ENCODE data around the gene ABR.
"Not testable (repeated sequence)": the region's sequence is repeated elsewhere in the genome, so short reads cannot be mapped to it uniquely, and the experiment has no call there.

The ABR gene

DNA sequence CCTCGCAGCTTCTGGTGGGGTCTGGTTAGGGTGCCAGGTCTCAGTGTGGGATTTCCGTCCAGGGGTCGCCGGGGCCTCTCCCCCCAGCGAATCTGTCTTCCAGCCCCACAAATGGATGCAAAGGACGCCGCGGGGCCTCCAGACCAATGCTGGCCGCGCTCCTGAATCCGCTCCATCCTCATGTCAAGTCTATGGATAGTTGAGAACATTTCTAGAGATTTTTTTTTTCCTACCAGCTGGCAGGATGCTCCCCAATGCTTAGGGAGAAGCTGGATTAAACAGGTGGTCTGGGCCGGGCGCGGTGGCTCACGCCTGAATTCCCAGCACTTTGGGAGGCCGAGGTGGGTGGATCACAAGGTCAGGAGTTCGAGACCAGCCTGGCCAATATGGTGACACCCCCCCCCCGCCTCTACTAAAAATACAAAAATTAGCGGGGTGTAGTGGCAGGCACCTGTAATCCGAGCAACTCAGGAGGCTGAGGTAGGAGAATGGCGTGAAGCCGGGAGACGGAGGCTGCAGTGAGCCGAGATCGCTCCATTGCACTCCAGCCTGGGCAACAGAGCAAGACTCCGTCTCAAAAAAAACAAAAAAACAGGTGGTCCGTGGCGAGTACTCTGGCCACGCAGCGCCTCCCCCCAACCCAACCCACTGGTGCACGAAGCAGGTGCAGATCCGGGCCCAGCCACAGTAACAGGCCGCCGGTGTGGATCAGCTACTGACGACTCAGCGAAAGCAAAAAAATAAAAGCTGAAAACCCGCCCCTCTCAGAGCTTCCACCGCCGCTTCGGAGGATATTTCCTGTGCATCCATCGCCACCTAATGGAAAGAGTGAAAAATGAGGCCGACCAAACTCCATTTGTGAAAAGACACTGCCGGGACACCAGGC is 199.1 kb downstream of the ABR start:
- peak; percentile 57 to 95 (median 72) for DNase-seq
- intact Hi-C loops (cut with DNase I) = loop anchor here (1.0 kb wide), 1 partner anchor 185 kb away; no protein-coding TSS in a partner anchor

DNA sequence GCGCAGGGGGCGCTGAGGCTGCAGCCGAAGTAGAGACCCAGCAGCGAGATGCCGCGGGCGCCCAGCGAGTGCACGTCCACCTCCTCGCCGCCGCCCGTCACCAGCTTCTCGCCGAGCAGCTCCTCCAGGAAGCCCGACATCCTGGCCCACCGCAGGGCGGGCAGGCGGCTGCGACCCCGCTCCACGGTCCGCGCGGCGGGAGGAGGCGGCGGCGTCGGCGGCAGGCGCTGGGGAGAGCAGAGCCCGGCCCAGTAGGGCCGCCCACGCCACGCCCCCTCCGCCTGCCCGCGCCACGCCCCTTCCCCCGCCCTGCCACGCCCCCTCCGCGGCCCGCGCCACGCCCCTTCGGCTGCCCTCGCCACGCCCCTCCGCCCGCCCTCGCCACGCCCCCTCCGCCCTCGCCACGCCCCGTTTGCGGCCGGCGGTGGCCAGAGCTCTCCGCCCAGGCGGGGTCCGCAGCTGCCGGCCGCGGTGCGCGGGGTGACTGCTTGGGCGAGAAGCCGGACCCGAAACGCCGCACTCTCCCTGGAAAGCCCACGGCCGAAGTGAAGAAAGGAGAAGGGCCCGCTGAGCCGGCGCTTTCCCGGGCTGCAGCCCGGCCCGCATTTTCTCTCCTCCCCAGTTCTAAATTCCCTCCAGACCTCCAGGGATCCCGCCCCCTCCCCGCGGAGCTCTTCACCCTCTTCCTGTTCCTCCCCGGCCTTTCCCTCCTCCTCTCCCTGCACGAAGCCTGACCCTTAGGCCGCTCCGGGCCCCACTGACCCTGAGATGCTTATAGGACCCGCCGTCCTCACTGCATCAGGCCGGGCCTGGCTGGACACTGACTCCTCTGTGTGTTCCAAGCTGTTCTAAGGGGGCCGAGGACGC is 200.0 kb downstream of the ABR start, which contains the start of gene NXN:
Gene NXN (minus strand): TSS at position 238 of the 867 bp plus-strand sequence.
- DNase-seq = peak; percentile 73 to 98 (median 87)
- intact Hi-C loops (cut with DNase I) = no loop called here

DNA sequence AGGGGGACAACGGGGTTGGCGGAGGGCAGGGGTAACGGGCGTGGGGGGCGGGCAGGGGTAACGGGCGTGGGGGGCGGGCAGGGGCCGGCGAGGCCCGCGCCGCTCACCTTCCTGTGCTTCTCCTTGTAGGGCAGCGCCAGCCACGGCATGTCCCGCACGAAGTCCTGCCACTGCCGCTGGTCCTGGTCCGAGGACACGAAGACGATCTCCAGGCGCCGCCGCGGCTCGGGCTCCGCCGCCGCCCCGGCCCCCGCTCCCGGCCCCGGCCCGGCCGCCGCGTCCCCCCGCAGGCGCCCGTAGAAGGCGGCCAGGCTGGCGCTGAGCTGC is 200.6 kb downstream of the ABR start:
- intact Hi-C loops (cut with DNase I) = no loop called here
- DNase-seq = peak in 1 of 10 donors; percentile 21

DNA sequence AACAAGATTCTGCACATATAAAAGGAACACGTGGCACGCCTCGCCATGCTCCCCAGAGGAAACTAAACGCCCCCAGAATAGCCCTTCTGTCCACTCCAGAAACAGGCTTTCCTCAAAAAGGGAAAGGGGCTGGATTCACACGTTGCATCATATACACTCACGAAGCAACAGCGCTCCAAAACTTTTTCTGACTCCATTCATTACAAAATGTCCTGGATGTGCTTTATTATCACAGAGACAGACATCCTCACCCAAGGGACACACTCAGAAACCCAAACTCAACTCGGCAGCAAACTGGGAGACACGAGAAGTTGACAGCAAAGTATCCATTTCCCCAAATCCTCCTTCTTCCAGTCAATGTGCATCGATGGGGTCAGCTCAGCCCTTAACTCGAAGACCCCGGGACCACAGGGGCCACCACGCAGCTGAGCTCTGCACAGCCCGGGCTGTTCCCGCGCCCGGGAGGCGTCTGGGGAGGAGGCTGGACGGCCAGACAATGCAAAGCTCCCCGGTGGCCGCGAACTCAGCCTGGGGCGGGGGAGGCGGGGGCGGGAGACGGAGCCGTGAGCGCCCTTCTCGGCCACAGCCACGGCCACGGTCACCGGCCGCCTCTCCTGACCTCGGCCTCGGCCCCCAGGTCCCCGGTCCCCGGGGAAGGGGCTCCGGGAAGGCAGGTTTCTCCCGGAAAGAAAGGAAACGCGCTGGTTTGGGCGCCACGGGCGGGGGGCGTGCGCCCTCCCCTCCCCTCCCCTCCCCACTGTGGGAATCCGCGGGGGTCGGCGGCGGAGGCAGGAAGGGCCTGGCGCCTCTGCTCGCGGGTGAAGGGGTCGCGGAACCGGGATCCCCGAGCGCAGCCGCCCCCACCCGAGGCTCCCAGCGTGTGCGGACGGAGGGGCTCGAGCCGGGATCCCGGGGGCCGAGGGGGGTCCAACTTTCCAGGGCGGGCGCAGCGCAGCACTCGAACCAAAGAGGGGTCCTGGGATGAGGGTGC is 201.4 kb downstream of the ABR start:
- DNase-seq = peak in 3 of 10 donors; percentile 12 to 72 (median 67)
- intact Hi-C loops (cut with DNase I) = no loop called here

DNA sequence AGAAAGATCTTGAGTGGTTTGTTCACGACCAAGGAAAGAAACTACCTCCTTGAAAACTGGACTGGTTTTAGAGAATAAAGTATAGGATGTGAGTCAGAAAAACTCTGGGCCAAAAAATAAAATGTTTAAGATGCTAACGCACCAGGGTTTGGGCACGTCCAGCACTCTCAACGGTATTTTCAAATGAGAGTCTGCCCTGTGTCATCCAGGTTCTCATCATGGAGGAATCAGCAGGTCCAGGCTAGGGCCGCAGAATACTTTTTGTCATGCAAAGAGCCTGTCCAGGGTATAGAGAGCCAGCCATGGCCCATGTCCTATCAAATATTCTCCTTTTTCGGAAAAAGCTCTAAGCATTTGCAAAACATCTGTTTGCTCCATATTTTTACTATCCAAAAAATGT is 202.6 kb downstream of the ABR start:
- intact Hi-C loops (cut with DNase I) = no loop called here

DNA sequence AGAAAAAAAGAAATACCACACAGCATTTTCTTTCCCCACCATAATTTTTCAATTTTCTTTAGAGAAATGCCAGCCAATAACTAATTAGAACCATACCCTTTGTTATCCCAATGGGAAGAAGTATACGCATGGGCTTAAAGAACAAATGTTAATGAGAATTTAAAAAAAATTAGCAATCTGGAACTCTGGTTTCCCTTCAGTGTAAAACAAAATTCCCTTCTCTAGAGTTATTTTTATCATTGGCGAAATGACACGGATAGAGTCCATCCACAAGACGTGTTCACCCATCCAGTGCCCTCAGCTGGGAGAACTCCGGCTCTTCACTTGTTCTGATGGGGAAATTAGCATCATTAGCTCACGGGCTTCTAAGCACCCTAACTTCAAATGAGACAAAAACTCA is 203.5 kb downstream of the ABR start:
- intact Hi-C loops (cut with DNase I) = no loop called here
- peak in 1 of 10 donors; percentile 9 for DNase-seq

More for the DNA sequence above, 202.6 kb downstream of the ABR start:
- DNase-seq = peak in 2 of 10 donors; percentile 15 to 46

DNA sequence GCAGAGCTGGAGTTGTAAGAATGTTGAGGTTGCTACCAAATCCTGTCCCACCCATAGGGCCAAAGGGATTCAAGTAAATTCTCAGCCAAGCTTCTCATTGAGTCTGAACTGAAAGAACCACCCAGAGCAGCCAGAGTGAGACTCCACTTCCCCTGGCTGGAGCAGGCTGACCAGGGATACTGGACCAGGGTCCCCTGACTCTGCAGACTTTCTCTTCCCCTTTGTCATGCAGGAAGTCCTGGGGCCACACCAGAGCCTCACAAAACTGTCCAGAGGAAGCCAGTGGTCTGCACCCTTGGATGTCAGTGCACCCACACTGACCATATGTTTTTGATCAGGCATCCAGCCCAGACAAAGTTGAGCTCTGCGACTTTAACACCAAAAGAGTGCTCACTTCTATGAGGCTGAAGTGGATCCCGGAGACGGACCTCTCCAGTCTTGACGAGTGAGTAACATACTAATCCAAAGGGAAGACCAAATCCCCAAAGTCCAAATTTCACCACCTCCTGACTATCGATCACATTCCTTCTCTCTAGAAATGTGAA is 204.3 kb downstream of the ABR start:
- DNase-seq = peak in 2 of 10 donors; percentile 70 to 71
- intact Hi-C loops (cut with DNase I) = no loop called here

DNA sequence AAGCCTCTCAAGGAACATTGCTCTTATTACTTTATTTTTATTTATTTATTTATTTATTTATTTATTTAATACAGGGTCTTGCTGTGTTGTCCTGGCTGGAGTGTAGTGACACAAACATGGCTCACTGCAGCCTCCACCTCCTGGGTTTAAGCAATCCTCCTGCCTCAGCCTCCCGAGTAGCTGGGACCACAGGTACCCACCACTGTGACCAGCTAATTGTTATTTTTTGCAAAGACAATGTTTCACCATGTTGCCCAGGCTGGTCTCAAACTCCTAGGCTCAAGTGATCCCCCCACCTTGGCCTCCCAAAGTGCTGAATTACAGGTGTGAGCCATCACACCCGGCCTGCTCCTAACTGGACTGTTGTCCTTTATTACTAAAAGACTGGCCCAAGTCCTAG is 205.0 kb downstream of the ABR start:
- intact Hi-C loops (cut with DNase I) = not testable (repeated sequence)

DNA sequence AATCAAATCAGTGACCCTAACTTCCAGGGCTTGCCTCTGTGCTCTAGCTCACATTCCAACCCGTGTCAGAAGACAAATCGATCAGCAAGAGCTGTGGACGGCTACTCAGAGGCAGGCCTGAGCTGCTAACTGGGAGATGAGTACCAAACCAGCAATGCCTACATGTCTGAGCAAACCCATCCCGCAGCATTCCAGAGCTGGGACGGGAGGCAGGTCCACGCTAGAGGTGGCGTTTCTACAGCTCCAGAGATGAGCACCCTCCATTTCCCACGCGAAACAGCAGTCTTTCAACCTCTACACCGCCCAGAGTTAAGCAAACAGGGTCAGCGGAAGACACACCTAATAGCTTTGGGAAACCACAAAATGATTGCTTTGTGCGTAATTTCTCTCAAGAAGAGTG is 206.7 kb downstream of the ABR start:
- peak in 3 of 10 donors; percentile 10 to 41 (median 20) for DNase-seq
- intact Hi-C loops (cut with DNase I) = no loop called here

More for the DNA sequence above, 205.0 kb downstream of the ABR start:
- peak in 2 of 10 donors; percentile 4 to 7 for DNase-seq

DNA sequence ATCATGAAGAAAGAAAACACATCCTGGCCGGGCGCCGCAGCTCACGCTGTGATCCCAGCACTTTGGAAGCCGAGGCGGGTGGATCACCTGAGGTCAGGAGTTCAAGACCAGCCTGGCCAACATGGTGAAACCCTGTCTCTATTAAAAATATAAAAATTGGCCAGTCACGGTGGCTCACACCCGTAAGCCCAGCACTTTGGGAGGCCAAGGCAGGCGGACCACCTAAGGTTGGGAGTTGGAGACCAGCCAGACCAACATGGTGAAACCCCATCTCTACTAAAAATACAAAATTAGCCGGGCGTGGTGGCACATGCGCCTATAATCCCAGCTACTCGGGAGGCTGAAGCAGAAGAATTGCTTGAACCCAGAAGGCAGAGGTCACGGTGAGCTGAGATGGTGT is 207.9 kb downstream of the ABR start:
- DNase-seq = peak in 3 of 10 donors; percentile 18 to 55 (median 42)
- intact Hi-C loops (cut with DNase I) = not testable (repeated sequence)

DNA sequence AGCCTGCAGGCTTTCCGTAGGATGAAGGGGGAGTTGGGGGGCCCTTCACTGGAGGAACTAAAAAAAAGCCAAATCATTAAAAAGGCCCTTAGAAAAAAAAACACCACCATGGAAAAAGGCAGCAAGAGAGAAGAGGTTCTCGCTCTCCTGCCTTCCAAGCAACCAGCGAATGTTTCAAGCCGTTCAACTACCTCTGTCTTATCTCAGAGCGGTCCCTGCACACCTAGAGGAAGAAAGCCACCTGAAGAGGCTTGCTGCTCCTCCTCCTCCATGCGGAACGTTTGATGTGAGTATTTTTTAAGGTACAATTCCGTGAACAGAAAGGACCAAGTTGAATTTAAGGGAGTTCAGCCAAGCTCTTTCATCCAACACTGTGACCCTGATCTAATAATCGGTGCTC is 209.4 kb downstream of the ABR start:
- intact Hi-C loops (cut with DNase I) = no loop called here
- peak in 2 of 10 donors; percentile 1 to 27 for DNase-seq

DNA sequence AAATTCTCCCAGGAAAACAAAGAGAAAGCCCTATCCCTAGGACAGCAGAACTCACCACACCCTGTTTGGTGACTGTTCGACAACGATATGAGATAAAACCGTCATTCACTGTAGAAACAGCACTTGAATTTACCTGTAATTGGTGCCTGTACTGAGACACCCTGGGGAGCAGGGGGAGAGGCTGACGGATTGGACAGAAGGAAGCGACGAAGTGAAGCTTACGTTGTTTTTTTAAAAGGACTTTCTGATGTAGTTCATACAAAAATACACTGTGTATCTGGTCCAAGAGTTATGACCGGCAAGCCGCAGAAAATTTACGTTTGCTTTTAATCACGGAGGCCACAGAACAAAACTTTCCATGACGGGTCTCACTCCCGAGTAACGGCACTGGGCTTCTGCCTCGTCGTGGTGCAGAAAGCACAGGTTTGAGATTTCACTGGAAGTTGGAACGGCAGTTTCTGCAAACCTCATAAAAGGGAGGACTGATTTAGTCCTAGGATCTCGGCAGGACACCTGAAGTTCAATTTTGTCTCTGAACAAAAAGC is 209.9 kb downstream of the ABR start:
- DNase-seq = peak in 3 of 10 donors; percentile 6 to 29 (median 20)
- intact Hi-C loops (cut with DNase I) = no loop called here

DNA sequence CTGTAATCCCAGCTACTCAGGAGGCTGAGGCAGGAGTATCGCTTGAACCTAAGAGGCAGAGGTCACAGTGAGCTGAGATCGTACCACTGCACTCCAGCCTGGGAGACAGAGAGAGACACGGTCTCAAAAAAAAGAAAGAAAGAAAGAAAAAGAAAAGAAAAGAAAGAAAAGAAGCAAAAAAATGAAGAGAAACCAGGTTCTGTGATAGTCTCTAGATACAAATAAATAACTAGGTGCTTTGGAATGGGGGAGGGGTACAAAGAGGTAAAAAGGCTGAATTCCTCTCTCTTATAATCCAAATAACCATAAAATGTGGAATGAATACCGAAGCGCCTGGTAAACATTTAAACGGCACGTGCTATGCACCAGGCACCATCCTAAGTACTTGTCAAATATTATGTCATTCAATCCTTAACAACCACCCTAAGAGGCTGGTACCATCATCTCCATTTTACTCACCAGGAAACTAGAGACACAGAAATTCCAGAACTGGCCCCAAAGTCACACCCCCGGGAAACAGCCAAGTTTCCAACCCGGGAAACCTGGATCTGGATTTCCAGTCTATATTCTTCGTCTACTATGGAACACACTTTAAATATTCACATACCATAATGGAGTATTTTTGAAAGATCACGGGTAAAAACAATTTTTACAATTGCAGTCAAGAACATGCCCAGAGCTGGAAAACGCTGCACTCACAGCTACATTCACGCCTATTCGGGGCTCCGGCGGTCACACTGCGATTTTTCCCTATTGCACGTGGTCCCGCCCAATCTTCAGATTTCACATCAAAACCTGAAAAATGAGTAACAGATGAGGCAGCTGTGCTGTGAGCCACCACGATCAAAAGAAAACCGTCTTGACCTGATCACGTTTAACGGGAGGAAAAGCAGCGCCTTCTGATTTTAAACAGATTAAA is 210.7 kb downstream of the ABR start:
- intact Hi-C loops (cut with DNase I) = no loop called here
- peak in 2 of 10 donors; percentile 2 to 60 for DNase-seq

DNA sequence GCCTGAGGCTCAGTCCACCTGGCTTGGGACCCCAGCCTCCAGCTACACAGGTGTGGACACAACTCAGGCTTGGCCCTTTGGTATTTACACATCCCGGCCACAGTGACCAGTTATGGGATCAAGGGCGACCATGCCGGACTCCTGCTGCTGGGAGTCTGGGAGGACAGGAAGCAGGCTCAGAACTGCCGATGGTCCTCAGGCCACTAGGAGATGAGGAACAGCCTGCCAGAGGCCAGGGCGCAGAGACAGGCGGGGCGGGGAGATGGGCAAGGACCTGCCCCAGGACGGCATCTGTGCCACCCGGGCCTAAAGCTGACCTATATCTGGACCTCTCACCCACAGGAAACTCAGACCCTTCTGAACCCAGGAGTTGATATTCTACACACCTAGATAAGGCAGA is 212.7 kb downstream of the ABR start:
- DNase-seq = peak in 2 of 10 donors; percentile 50 to 70
- intact Hi-C loops (cut with DNase I) = no loop called here

DNA sequence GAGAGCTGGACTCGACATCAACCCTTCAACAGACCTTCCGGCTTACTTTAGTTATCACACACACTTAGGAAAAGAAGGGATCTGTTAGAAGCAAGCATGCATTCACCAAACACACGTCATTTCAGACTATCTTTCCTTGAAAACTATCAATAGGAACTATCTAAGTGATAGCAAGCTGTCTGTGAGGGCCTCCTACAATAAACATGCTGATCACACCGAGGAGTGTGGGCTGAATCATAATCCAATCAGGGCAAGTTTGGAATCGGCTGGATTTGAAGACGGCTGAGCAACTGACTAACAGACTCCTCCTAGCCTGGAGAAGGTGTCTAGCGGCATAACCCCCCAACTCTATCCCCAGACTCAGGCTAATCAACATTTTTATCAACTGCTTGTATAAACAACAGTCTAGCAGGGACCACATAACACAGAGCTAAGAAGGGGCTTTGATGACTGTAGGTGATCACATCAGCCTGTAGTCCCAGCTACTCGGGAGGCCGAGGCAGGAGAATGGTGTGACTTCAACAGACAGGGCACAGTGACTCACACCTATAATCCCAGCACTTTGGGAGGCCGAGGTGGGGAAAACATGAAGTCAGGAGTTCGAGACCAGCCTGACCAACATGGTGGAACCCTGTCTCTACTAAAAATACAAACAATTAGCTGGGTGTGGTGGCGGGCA is 214.3 kb downstream of the ABR start:
- intact Hi-C loops (cut with DNase I) = no loop called here
- DNase-seq = peak in 1 of 10 donors; percentile 29

DNA sequence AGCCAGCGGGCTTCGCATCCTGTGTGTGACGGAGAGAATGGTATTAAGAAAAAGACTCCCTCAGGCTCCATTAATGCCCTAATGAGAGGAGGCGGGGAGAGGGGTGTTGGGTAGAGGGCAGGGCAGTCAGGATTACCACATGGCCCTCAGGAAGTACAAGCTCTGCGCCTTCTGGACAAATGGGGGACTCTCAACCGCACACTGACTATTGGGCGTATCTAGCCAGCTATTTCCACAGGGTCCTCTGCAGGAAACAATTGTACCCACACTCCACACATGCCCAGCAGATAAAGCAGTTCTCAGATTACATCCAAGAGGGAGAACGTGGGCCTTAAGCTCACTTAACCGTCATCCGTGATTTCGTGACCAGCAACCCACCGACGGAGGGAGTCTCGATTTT is 214.9 kb downstream of the ABR start:
- intact Hi-C loops (cut with DNase I) = no loop called here

DNA sequence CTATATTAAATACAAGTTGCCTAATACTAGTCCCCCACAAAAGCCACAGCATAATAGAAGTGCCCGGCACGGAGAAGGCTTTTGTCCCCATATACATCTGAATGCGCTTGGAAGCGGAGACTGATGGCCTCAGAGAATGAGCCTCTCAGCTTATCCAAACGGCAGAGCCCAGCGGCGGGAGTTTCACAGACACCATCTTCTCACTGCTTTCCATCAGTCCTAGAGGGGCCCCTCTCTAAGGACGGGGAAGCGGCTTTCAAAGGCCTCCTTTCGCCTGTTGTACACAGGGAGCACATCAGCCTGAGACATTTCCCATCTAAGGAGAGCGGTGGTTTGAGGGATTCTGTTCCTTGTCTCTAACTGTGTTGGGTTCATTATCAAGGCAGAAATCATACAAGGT is 217.1 kb downstream of the ABR start:
- intact Hi-C loops (cut with DNase I) = no loop called here
- DNase-seq = peak in 3 of 10 donors; percentile 18 to 77 (median 24)

More for the DNA sequence above, 214.9 kb downstream of the ABR start:
- DNase-seq = peak in 2 of 10 donors; percentile 17 to 52

DNA sequence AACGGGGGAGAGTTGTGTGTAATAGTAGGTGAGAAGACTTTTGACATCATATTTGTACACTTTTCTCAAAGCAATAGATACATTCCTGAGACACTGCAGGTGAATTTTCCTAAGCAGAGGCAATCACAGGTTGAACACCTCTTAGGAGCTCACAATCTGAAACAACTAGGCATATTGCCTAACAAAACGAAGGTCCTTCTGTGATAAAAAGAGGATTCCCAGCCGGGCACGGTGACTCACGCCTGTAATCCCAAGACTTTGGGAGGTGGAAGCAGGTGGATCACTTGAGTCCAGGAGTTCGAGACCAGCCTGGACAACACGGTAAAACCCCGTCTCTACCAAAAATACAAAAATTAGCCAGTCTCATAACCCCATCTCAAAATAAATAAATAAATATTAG is 217.6 kb downstream of the ABR start:
- intact Hi-C loops (cut with DNase I) = no loop called here
- peak in 1 of 10 donors; percentile 5 for DNase-seq
